ENCODE data around the gene MACROD1. TPM values are rescaled to one million over a fixed set of nuclear protein-coding genes. Genes with fewer than 3 reads are reported as not detected.

The MACROD1 gene
- total and polyA plus RNA-seq, 2 donors (not counting 1 experiment from before 2014, with no cell fraction given) = 2.7 to 8.6 TPM

DNA sequence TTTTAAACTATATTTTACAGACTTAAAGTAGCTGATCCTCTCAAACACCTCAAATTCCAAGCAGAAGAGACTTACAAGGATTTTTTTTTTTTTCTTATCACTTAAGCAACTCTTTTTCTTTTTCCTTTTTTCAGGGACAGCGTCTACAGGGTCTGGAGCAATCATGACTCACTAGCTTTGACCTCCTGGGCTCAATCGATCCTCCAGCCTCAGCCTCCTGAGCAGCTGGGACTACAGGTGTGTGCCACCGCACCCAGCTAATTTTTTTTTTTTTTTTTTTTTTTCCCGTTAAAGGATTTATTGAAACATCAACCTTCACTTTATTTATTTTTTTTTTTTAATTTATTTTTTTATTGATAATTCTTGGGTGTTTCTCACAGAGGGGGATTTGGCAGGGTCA lies 4.5 kb upstream of the MACROD1 start:
- Histone ChIP-seq H3K4me1 (ENCODE audit: control insufficient read depth in 2 of 2, insufficient read depth in 2 of 2, low read length in 2 of 2) (peaks cover 3 to 5% of the 10 kb centered on the region in 2 donors), H3K27me3 (replicated peaks in 1 of 4; ENCODE audit: control extremely low read depth in 1 of 4, control insufficient read depth in 3 of 4, insufficient read depth in 4 of 4, low read length in 3 of 4) (no peaks in the 10 kb centered on the region), H3K27ac (ENCODE audit: low read length in 2 of 2) (no peak overlapping the region), H3K9ac (ENCODE audit: low read length) (no peak overlapping the region), H3K36me3 (replicated peaks in 1 of 2; ENCODE audit: control extremely low read depth in 1 of 2, control insufficient read depth in 1 of 2, extremely low read depth in 1 of 2, insufficient read depth in 2 of 2, low read length in 1 of 2) (no peaks in the 10 kb centered on the region), H3K9me3 (ENCODE audit: control extremely low read depth in 1 of 3, control insufficient read depth in 2 of 3, insufficient read depth in 1 of 3, low read length in 2 of 3) (peaks cover 0 to 4% (median 0%) of the 10 kb centered on the region in 3 donors), H3K79me2 (ENCODE audit: control insufficient read depth, insufficient read depth, low read length) (no peaks in the 10 kb centered on the region), H3K4me3 (ENCODE audit: control extremely low read depth in 1 of 5, extremely low read depth in 1 of 5, insufficient read depth in 1 of 5, low read depth in 2 of 5, low read length in 4 of 5) (no peak overlapping the region), H3K4me2 (replicated peaks; ENCODE audit: low read depth, low read length, poor library complexity, severe bottlenecking) (no peak overlapping the region), H2AFZ (ENCODE audit: insufficient read depth, low read depth, low read length, poor library complexity, severe bottlenecking) (no peak overlapping the region), H4K20me1 (ENCODE audit: control insufficient read depth, insufficient read depth, low read length, poor library complexity, severe bottlenecking) (no peaks in the 10 kb centered on the region)
- Mint-ChIP-seq H3K27me3 (no peaks in the 10 kb centered on the region), H3K4me3 (no peak overlapping the region), H3K27ac (no peak overlapping the region), H3K9me3 (ENCODE audit: insufficient read depth) (no peaks in the 10 kb centered on the region), H3K4me1 (peaks cover 5% of the 10 kb centered on the region)
- TF ChIP-seq, protein P1, sequence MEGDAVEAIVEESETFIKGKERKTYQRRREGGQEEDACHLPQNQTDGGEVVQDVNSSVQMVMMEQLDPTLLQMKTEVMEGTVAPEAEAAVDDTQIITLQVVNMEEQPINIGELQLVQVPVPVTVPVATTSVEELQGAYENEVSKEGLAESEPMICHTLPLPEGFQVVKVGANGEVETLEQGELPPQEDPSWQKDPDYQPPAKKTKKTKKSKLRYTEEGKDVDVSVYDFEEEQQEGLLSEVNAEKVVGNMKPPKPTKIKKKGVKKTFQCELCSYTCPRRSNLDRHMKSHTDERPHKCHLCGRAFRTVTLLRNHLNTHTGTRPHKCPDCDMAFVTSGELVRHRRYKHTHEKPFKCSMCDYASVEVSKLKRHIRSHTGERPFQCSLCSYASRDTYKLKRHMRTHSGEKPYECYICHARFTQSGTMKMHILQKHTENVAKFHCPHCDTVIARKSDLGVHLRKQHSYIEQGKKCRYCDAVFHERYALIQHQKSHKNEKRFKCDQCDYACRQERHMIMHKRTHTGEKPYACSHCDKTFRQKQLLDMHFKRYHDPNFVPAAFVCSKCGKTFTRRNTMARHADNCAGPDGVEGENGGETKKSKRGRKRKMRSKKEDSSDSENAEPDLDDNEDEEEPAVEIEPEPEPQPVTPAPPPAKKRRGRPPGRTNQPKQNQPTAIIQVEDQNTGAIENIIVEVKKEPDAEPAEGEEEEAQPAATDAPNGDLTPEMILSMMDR (IDR thresholded peaks at IDR 0.05) = no peak
- no peak for TF ChIP-seq EZH2 (IDR thresholded peaks at IDR 0.05; ENCODE audit: borderline replicate concordance, insufficient read depth, low read depth, low read length, poor library complexity, severe bottlenecking)
- no peak for DNase-seq
- intact Hi-C loops (cut with micrococcal nuclease) = no loop called here
- ATAC-seq (ENCODE audit: low read depth) = no peak
- 86% methylated on average over 1 of the region's 4 CpGs for WGBS (ENCODE audit: insufficient coverage)
- POLR2A ChIA-PET = interaction anchor here (0.7 kb wide), 1 partner anchor 12 kb away, joined by 3 read pairs; no protein-coding TSS in a partner anchor
- CTCF ChIA-PET = interaction anchor here (0.7 to 1.6 kb wide), 3 partner anchors 34 to 748 kb away, joined by 3 read pairs; no protein-coding TSS in a partner anchor

DNA sequence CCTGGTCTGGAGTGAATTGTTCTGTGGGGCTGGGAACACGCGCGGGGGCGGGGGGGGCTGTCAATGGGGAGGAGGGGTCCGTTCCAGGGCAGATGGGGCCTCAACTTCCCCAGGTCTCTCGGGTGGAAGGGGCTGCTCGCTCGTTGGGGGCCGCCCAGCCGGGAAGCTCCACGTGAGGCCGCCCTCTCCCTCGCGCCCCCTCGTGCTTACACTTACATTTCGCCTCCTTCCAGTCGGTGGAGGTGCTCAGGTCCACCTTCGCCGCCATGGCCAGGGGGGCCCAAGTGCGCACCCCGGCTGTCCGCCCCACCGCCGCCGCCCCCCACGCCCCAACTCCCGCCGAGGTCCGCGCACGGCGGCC lies 452 bp downstream of the MACROD1 start:
- H3K27me3 ChIP-seq (replicated peaks in 1 of 4; ENCODE audit: control extremely low read depth in 1 of 4, control insufficient read depth in 3 of 4, insufficient read depth in 4 of 4, low read length in 3 of 4) = no peaks in the 10 kb centered on the region
- no peak overlapping the region for H3K27ac Mint-ChIP-seq
- intact Hi-C loops (cut with micrococcal nuclease) = no loop called here
- no peak for TF ChIP-seq EZH2 (IDR thresholded peaks at IDR 0.05; ENCODE audit: borderline replicate concordance, insufficient read depth, low read depth, low read length, poor library complexity, severe bottlenecking)
- TF ChIP-seq, protein P1 (IDR thresholded peaks at IDR 0.05) = no peak
- no peaks in the 10 kb centered on the region for H3K9me3 ChIP-seq (ENCODE audit: control extremely low read depth in 1 of 3, control insufficient read depth in 2 of 3, insufficient read depth in 1 of 3, low read length in 2 of 3)
- ATAC-seq (ENCODE audit: low read depth) = no peak
- peak overlapping the region; percentile 84 for H3K4me3 Mint-ChIP-seq
- ChIA-PET POLR2A (interaction anchor here (0.6 kb wide), 1 partner anchor 493 kb away, joined by 6 read pairs; no protein-coding TSS in a partner anchor), CTCF (interaction anchor here (0.9 to 1.4 kb wide), 2 partner anchors 12 to 328 kb away, joined by 3 read pairs; no protein-coding TSS in a partner anchor)
- H3K4me3 ChIP-seq (ENCODE audit: control extremely low read depth in 1 of 5, extremely low read depth in 1 of 5, insufficient read depth in 1 of 5, low read depth in 2 of 5, low read length in 4 of 5) = peak overlapping the region in 4 of 5 experiments; percentile 67 to 87 (median 74)
- peak overlapping the region in 1 of 2 donors; percentile 41 for H3K27ac ChIP-seq (ENCODE audit: low read length in 2 of 2)
- no peaks in the 10 kb centered on the region for H3K9me3 Mint-ChIP-seq (ENCODE audit: insufficient read depth)
- H3K4me1 Mint-ChIP-seq = peaks cover 10% of the 10 kb centered on the region
- DNase-seq = peak; percentile 40
- H3K4me2 ChIP-seq (replicated peaks; ENCODE audit: low read depth, low read length, poor library complexity, severe bottlenecking) = peak overlapping the region; percentile 100
- no peaks in the 10 kb centered on the region for H3K79me2 ChIP-seq (ENCODE audit: control insufficient read depth, insufficient read depth, low read length)
- peak overlapping the region; percentile 93 for H2AFZ ChIP-seq (ENCODE audit: insufficient read depth, low read depth, low read length, poor library complexity, severe bottlenecking)
- H3K27me3 Mint-ChIP-seq = no peaks in the 10 kb centered on the region
- H3K36me3 ChIP-seq (replicated peaks in 1 of 2; ENCODE audit: control extremely low read depth in 1 of 2, control insufficient read depth in 1 of 2, extremely low read depth in 1 of 2, insufficient read depth in 2 of 2, low read length in 1 of 2) = no peaks in the 10 kb centered on the region
- H3K4me1 ChIP-seq (ENCODE audit: control insufficient read depth in 2 of 2, insufficient read depth in 2 of 2, low read length in 2 of 2) = peaks cover 12 to 14% of the 10 kb centered on the region in 2 donors
- no peaks in the 10 kb centered on the region for H4K20me1 ChIP-seq (ENCODE audit: control insufficient read depth, insufficient read depth, low read length, poor library complexity, severe bottlenecking)
- peak overlapping the region; percentile 83 for H3K9ac ChIP-seq (ENCODE audit: low read length)
- WGBS (ENCODE audit: insufficient coverage) = 2% methylated on average over 32 of the region's 32 CpGs

All from B cell (primary cell).